Body of pancreas (tissue), 4 donors: ENCODE measurements around the gene ZBTB46.

Experiments used
- POLR2A ChIP-seq, 3 donors: fragments of 450-650 bp; IDR thresholded peaks; one replicate each; pipeline ENCODE4 v1.6.1; 2016; ENCODE audit warnings: antibody characterized with exemption in 3 of 3, mild to moderate bottlenecking in 2 of 3
- TF ChIP-seq, protein P1 (sequence below), 7 experiments: fragments of 450-650 bp in 4 of 7; fragments of 200-600 bp in 3 of 7; sonication (generic) in 3 of 7; IDR thresholded peaks; one replicate each; pipeline ENCODE4 v1.5.1; 2016 to 2019; ENCODE audit warnings: antibody characterized with exemption in 7 of 7

DNA sequence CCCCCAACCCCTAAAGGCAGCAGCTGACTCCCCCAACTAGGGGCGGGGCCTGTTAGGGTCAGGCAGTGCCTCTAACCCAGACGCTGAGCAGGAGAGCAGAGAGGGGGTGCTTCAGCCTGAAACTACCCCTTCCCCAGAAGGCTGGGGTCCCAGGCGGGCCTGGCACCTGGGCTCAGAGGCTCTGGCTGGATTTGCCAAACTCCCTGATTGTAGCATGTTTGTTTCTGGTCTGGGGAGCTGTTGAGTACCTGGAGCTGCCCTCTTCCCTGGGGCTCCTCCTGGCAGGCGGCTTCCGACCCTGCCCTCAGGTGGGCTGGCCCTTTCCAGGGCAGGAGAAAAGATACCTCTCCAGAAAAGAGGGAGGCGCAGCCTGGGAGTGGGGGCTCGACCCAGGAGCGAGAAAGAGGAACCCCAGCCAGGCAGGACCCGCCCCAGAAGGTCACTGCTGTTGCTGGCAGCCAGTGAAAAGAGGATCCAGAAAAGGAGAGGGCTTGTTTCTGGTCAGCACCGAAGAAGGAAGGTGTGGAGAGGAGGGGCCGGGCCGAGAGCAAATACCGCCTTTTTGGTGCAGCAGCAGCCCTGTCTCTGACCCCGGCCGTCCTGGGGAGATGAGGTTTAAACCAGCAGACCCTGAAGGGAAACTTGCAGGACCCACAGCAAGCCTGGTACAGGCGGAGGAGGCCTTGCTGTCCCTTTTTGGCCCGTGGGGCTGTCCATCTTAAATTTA lies 29.4 kb upstream of the ZBTB46 start:
- TF ChIP-seq, protein P1, sequence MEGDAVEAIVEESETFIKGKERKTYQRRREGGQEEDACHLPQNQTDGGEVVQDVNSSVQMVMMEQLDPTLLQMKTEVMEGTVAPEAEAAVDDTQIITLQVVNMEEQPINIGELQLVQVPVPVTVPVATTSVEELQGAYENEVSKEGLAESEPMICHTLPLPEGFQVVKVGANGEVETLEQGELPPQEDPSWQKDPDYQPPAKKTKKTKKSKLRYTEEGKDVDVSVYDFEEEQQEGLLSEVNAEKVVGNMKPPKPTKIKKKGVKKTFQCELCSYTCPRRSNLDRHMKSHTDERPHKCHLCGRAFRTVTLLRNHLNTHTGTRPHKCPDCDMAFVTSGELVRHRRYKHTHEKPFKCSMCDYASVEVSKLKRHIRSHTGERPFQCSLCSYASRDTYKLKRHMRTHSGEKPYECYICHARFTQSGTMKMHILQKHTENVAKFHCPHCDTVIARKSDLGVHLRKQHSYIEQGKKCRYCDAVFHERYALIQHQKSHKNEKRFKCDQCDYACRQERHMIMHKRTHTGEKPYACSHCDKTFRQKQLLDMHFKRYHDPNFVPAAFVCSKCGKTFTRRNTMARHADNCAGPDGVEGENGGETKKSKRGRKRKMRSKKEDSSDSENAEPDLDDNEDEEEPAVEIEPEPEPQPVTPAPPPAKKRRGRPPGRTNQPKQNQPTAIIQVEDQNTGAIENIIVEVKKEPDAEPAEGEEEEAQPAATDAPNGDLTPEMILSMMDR (IDR thresholded peaks at IDR 0.05): no peak
- TF ChIP-seq POLR2A (IDR thresholded peaks at IDR 0.05): no peak
